Motor neuron (in vitro differentiated cells): Measurements from ENCODE around the gene SURF1. TPM values are rescaled to one million over a fixed set of nuclear protein-coding genes. Genes with fewer than 3 reads are reported as not detected.

Experiments used
- ATAC-seq, 8 experiments: fragments of 200-7000 bp; cut with Tn5 transposase; replicated peaks in 6 of 8; 2 replicates each; pipeline ENCODE4 v1.8.0; 2021; ENCODE audit warnings: mild to moderate bottlenecking in 8 of 8, moderate library complexity in 8 of 8
- H3K27ac ChIP-seq, 2 donors: fragments of 250-450 bp; sonication (Bioruptor Pico); 2 replicates each; pipeline ENCODE4 v1.9.0; 2021; ENCODE audit warnings: antibody characterized with exemption in 2 of 2, mild to moderate bottlenecking in 2 of 2, moderate library complexity in 1 of 2
- H3K4me1 ChIP-seq, 2 donors: fragments of 250-450 bp; sonication (Bioruptor Pico); replicated peaks in 1 of 2; 2 replicates each; pipeline ENCODE4 v1.6.1; 2021; ENCODE audit warnings: antibody characterized with exemption in 2 of 2, mild to moderate bottlenecking in 2 of 2, moderate library complexity in 1 of 2
- H3K4me3 ChIP-seq, 5 donors: fragments of 250-450 bp; sonication (Bioruptor Pico); 2 replicates each; pipeline ENCODE4 v1.9.0; 2021; ENCODE audit warnings: antibody characterized with exemption in 5 of 5, mild to moderate bottlenecking in 5 of 5, moderate library complexity in 4 of 5
- WGBS, 10 experiments: fragments of 450-650 bp; shearing (Covaris generic); methylation state at CpG; one replicate each; pipeline ENCODE4 v1.0.0; 2022; 5-methylcytosine and 5-hydroxymethylcytosine counted together
- in situ Hi-C, 9 experiments: fragments of 400-800 bp; cut with MboI; loops; one replicate each; pipeline ENCODE4 v1.15.0; 2021; ENCODE audit warnings: low sequenced_read_pairs in 9 of 9, low pct_unique_long_range_greater_than_20kb in 2 of 9; ENCODE audit not compliant: unreplicated experiment in 9 of 9
- total RNA-seq, 8 experiments: library from RNA; unstranded; fragments of 300-600 nt; gene quantifications; 2 replicates each; pipeline versions ENCODE4 v1.2.3 to v1.2.4, GENCODE V29; 2022

The SURF1 gene
- total RNA-seq, 8 experiments from 2014 or later: 26.7 to 40.3 (median 30.8) TPM

- WGBS, 10 experiments: 33 to 100% (median 77%) methylated on average over 1 to 4 of the region's 7 CpGs; no CpG with 5 or more reads in 4 of the 10 experiments
- H3K27ac ChIP-seq: no peak overlapping the region
- H3K4me3 ChIP-seq: no peak overlapping the region
- H3K4me1 ChIP-seq: peaks cover 15 to 17% of the 10 kb centered on the region in 2 donors
- ATAC-seq: no peak
- in situ Hi-C loops: no loop called here
These were observed 1.5 kb downstream of the SURF1 start for GRCh38 chr9:133354766-133355165.

GRCh38 chr9:133353548-133353947, 2.7 kb downstream of the SURF1 start:
- Histone ChIP-seq H3K4me3 (no peak overlapping the region), H3K27ac (no peak overlapping the region), H3K4me1 (peaks cover 19 to 25% of the 10 kb centered on the region in 2 donors)
- in situ Hi-C loops: no loop called here
- no peak for ATAC-seq
- WGBS, 10 experiments: 81 to 100% (median 96%) methylated on average over 1 to 5 of the region's 5 CpGs; no CpG with 5 or more reads in 6 of the 10 experiments

GRCh38 chr9:133352635-133353340, 3.5 kb downstream of the SURF1 start:
- Histone ChIP-seq H3K4me1 (peaks cover 19 to 25% of the 10 kb centered on the region in 2 donors), H3K4me3 (no peak overlapping the region), H3K27ac (no peak overlapping the region)
- in situ Hi-C loops: no loop called here
- 17 to 100% (median 83%) methylated on average over 1 to 6 of the region's 8 CpGs; no CpG with 5 or more reads in 2 of the 10 experiments for WGBS, 10 experiments
- ATAC-seq: no peak

GRCh38 chr9:133351908-133352634, 4.2 kb downstream of the SURF1 start:
- Histone ChIP-seq H3K27ac (no peak overlapping the region), H3K4me3 (no peak overlapping the region), H3K4me1 (peaks cover 14 to 18% of the 10 kb centered on the region in 2 donors)
- ATAC-seq: peak in 3 of 8 experiments; percentile 2 to 5 (median 2)
- in situ Hi-C loops: no loop called here
- 8 to 100% (median 93%) methylated on average over 2 to 10 of the region's 14 CpGs; no CpG with 5 or more reads in 3 of the 10 experiments for WGBS, 10 experiments

GRCh38 chr9:133351526-133351907, 4.8 kb downstream of the SURF1 start:
- no peak for ATAC-seq
- in situ Hi-C loops: no loop called here
- WGBS, 10 experiments: 80 to 100% (median 91%) methylated on average over 1 to 3 of the region's 3 CpGs; no CpG with 5 or more reads in 4 of the 10 experiments
- Histone ChIP-seq H3K27ac (no peak overlapping the region), H3K4me3 (no peak overlapping the region), H3K4me1 (peaks cover 14 to 22% of the 10 kb centered on the region in 2 donors)

GRCh38 chr9:133349965-133350616, 6.2 kb downstream of the SURF1 start:
- in situ Hi-C loops: loop anchor here in 2 of 9 experiments (25.0 kb wide), 1 partner anchor 163 kb away; no protein-coding TSS in a partner anchor
- no peak for ATAC-seq
- Histone ChIP-seq H3K4me3 (no peak overlapping the region), H3K4me1 (peaks cover 10 to 21% of the 10 kb centered on the region in 2 donors), H3K27ac (no peak overlapping the region)
- 57 to 100% (median 89%) methylated on average over 1 to 14 of the region's 15 CpGs; no CpG with 5 or more reads in 1 of the 10 experiments for WGBS, 10 experiments

- H3K27ac ChIP-seq: peak overlapping the region; percentile 90 to 96
- ATAC-seq: no peak
- peaks cover 9 to 18% of the 10 kb centered on the region in 2 donors for H3K4me1 ChIP-seq
- in situ Hi-C loops: loop anchor here in 2 of 9 experiments (25.0 kb wide), 1 partner anchor 162 kb away; no protein-coding TSS in a partner anchor
- peak overlapping the region; percentile 67 to 97 (median 92) for H3K4me3 ChIP-seq
- 0 to 45% (median 2%) methylated on average over 1 to 14 of the region's 25 CpGs; no CpG with 5 or more reads in 2 of the 10 experiments for WGBS, 10 experiments
These were observed 7.3 kb downstream of the SURF1 start for GRCh38 chr9:133348718-133349573.

GRCh38 chr9:133347985-133348717, 8.1 kb downstream of the SURF1 start, which contains the start of the genes MED22 and RPL7A:
TSS of gene MED22 (minus strand) at chr9:133348131. CDS start at chr9:133346662, 1,469 bp downstream.
TSS of gene RPL7A (plus strand) at chr9:133348218. CDS start at chr9:133348244, 26 bp downstream.
- ATAC-seq: peak; percentile 62 to 86 (median 80)
- Histone ChIP-seq H3K4me1 (peaks cover 9 to 18% of the 10 kb centered on the region in 2 donors), H3K27ac (peak within 1 kb of the TSS; percentile 90 to 96), H3K4me3 (peak within 1 kb of the TSS; percentile 67 to 97 (median 92))
- in situ Hi-C loops: loop anchor here in 2 of 9 experiments (25.0 kb wide), 1 partner anchor 161 kb away; no protein-coding TSS in a partner anchor
- WGBS, 10 experiments: 0 to 3% (median 0%) methylated on average over 1 to 20 of the region's 64 CpGs; no CpG with 5 or more reads in 4 of the 10 experiments

GRCh38 chr9:133347515-133347984, 8.7 kb downstream of the SURF1 start:
- peak overlapping the region; percentile 90 to 96 for H3K27ac ChIP-seq
- in situ Hi-C loops: loop anchor here in 2 of 9 experiments (25.0 kb wide), 1 partner anchor 160 kb away; no protein-coding TSS in a partner anchor
- 0 to 4% methylated on average over 1 to 10 of the region's 41 CpGs; no CpG with 5 or more reads in 8 of the 10 experiments for WGBS, 10 experiments
- ATAC-seq: peak; percentile 50 to 65 (median 60)
- H3K4me3 ChIP-seq: peak overlapping the region; percentile 67 to 97 (median 92)
- peaks cover 9 to 18% of the 10 kb centered on the region in 2 donors for H3K4me1 ChIP-seq

- 32 to 96% (median 60%) methylated on average over 1 to 8 of the region's 15 CpGs; no CpG with 5 or more reads in 4 of the 10 experiments for WGBS, 10 experiments
- Histone ChIP-seq H3K4me1 (peaks cover 9 to 18% of the 10 kb centered on the region in 2 donors), H3K27ac (no peak overlapping the region), H3K4me3 (peak overlapping the region; percentile 67 to 97 (median 92))
- in situ Hi-C loops: loop anchor here in 2 of 9 experiments (25.0 kb wide), 1 partner anchor 159 kb away; no protein-coding TSS in a partner anchor
- ATAC-seq: no peak
These were observed 10.1 kb downstream of the SURF1 start for GRCh38 chr9:133346021-133346785.
